Ishikawa (cell line): Measurements from ENCODE around the gene IL19.

Source experiments
- CEBPB ChIP-seq: IDR thresholded peaks from 2 replicates; pipeline ENCODE4 v1.6.1; 2012
- CREB1 ChIP-seq: IDR thresholded peaks from 2 replicates; pipeline ENCODE4 v1.6.1; 2012; ENCODE audit warnings: low read depth
- EGR1 ChIP-seq: IDR thresholded peaks from 2 replicates; pipeline ENCODE4 v1.6.1; 2012
- EP300 ChIP-seq: IDR thresholded peaks from 2 replicates; pipeline ENCODE4 v1.6.1; 2012; ENCODE audit warnings: borderline replicate concordance
- FOXM1 ChIP-seq: IDR thresholded peaks from 2 replicates; pipeline ENCODE4 v1.6.1; 2012; ENCODE audit warnings: low read depth, borderline replicate concordance
- MAX ChIP-seq: IDR thresholded peaks from 2 replicates; pipeline ENCODE4 v1.6.1; 2012
- NFIC ChIP-seq: IDR thresholded peaks from 2 replicates; pipeline ENCODE4 v1.6.1; 2012
- RAD21 ChIP-seq: IDR thresholded peaks from 2 replicates; pipeline ENCODE4 v1.6.1; 2012; ENCODE audit warnings: low read depth
- REST ChIP-seq: IDR thresholded peaks from 2 replicates; pipeline ENCODE4 v1.6.1; 2012; ENCODE audit warnings: low read depth, mild to moderate bottlenecking
- TAF1 ChIP-seq: IDR thresholded peaks from 2 replicates; pipeline ENCODE4 v1.6.1; 2012; ENCODE audit warnings: low read depth, mild to moderate bottlenecking
- TCF12 ChIP-seq: IDR thresholded peaks from 2 replicates; pipeline ENCODE4 v1.6.1; 2012; ENCODE audit warnings: low read depth
- TEAD4 ChIP-seq: IDR thresholded peaks from 2 replicates; pipeline ENCODE4 v1.6.1; 2012
- USF1 ChIP-seq: IDR thresholded peaks from 2 replicates; pipeline ENCODE4 v1.6.1; 2012
- YY1 ChIP-seq: IDR thresholded peaks from 2 replicates; pipeline ENCODE4 v1.6.1; 2012; ENCODE audit warnings: low read depth
- ZBTB7A ChIP-seq: IDR thresholded peaks from 2 replicates; pipeline ENCODE4 v1.6.1; 2012; ENCODE audit warnings: low read depth

IL19 gene

GRCh38 chr1:206883160-206883559 is 112.6 kb downstream of the IL19 start:
- TF ChIP-seq CREB1, result no peak
- TF ChIP-seq REST, result no peak
- no peak for TF ChIP-seq EGR1
- no peak for TF ChIP-seq MAX
- TF ChIP-seq RAD21, result no peak
- TF ChIP-seq EP300, result no peak
- no peak for TF ChIP-seq USF1

- TF ChIP-seq YY1 (no peak), CEBPB (no peak), RAD21 (no peak), MAX (no peak), NFIC (no peak), EGR1 (no peak), FOXM1 (no peak), ZBTB7A (no peak), REST (no peak), TAF1 (no peak), EP300 (no peak), TCF12 (no peak), TEAD4 (no peak), CREB1 (no peak), USF1 (no peak)
Measured at GRCh38 chr1:206883876-206884275, 113.3 kb downstream of the IL19 start.

- no peak for TF ChIP-seq USF1
- TF ChIP-seq EGR1, result no peak
- TF ChIP-seq FOXM1, result no peak
- no peak for TF ChIP-seq NFIC
- no peak for TF ChIP-seq ZBTB7A
- TF ChIP-seq MAX, result no peak
- TF ChIP-seq TEAD4, result no peak
- no peak for TF ChIP-seq CEBPB
- no peak for TF ChIP-seq REST
- no peak for TF ChIP-seq EP300
- TF ChIP-seq TAF1, result no peak
- no peak for TF ChIP-seq TCF12
Measured at GRCh38 chr1:206885341-206886060, 114.9 kb downstream of the IL19 start.

GRCh38 chr1:206886831-206887230 is 116.3 kb downstream of the IL19 start:
- TF ChIP-seq EP300 (no peak), TEAD4 (no peak), CEBPB (no peak), ZBTB7A (no peak), EGR1 (no peak), USF1 (no peak), FOXM1 (no peak), YY1 (no peak), NFIC (no peak), MAX (no peak), RAD21 (no peak), TCF12 (no peak), REST (no peak), CREB1 (no peak), TAF1 (no peak)
